K562 (cell line): ENCODE data around the gene GNAZ. TPM values are rescaled to one million over a fixed set of nuclear protein-coding genes. Genes with fewer than 3 reads are reported as not detected.

ENCODE experiments used
- ATAC-seq: fragments of 200-7000 bp; cut with Tn5 transposase; 3 replicates; pipeline ENCODE4 v1.9.1; 2020; ENCODE audit warnings: moderate library complexity
- BruUV-seq: library from RNA; stranded (reverse); fragments of 400-500 nt; replicated peaks from 2 replicates; lab custom pipeline; 2021; lab: Mats Ljungman, UMichigan
- CTCF ChIA-PET: fragments of 300-600 bp; formaldehyde crosslinking; extraction: SDS; loops from one replicate; lab custom pipeline; 2021; ENCODE audit warnings: low intra/inter-chr PET ratio; lab: Yijun Ruan, JAX
- POLR2A ChIA-PET: fragments of 300-600, 350-650 bp; sonication (Branson Sonifier 250); formaldehyde crosslinking; extraction: SDS; loops from one replicate; lab custom pipeline; 2021; ENCODE audit warnings: antibody characterized with exemption, inconsistent platforms; lab: Yijun Ruan, JAX
- DNase-seq, 4 experiments: peaks; one replicate each; pipeline versions ENCODE4 v3.0.0 to v3.0.0-alpha.2; 2011 to 2018; ENCODE audit warnings: low spot score in 3 of 4, mixed read lengths in 3 of 4; ENCODE audit errors: extremely low read depth in 1 of 4
- FAIRE-seq: peaks from 2 replicates; lab custom pipeline; 2011; peaks lifted over from hg19 to GRCh38; lab: Jason Lieb, UNC
- H2AFZ ChIP-seq: 2 replicates; pipeline ENCODE4 v1.6.0; 2011; ENCODE audit warnings: low read depth, low read length, control low read depth, inconsistent platforms
- H3K27ac ChIP-seq: fragments of 200-600 bp; 3 replicates; pipeline ENCODE4 v1.8.0; 2011; ENCODE audit warnings: low read depth, mild to moderate bottlenecking, control low read depth, inconsistent platforms, low read length, moderate library complexity, mixed read lengths; ENCODE audit errors: extremely low read depth
- H3K27me3 ChIP-seq, 2 experiments: fragments of 300-600 bp in 1 of 2; 2 replicates in 1 of 2; 3 replicates in 1 of 2; pipeline versions ENCODE4 v1.6.0 to v1.8.0; 2011; ENCODE audit warnings: inconsistent platforms in 2 of 2, low read length in 2 of 2, mild to moderate bottlenecking in 1 of 2, mixed read lengths in 1 of 2, moderate library complexity in 1 of 2; ENCODE audit not compliant: control insufficient read depth in 2 of 2, insufficient read depth in 2 of 2
- H3K36me3 ChIP-seq: fragments of 300-600 bp; 3 replicates; pipeline ENCODE4 v1.8.0; 2011; ENCODE audit warnings: mild to moderate bottlenecking, low read length, inconsistent platforms; ENCODE audit not compliant: control insufficient read depth, insufficient read depth
- H3K4me1 ChIP-seq, 2 experiments: fragments of 200-600 bp in 1 of 2; replicated peaks in 1 of 2; 2 replicates in 1 of 2; 3 replicates in 1 of 2; pipeline versions ENCODE4 v1.5.1 to v1.8.0; 2011; ENCODE audit warnings: inconsistent platforms in 2 of 2, low read length in 2 of 2, mild to moderate bottlenecking in 1 of 2, mixed read lengths in 1 of 2, moderate library complexity in 1 of 2; ENCODE audit not compliant: control insufficient read depth in 2 of 2, insufficient read depth in 2 of 2
- H3K4me2 ChIP-seq: 2 replicates; pipeline ENCODE4 v1.6.1; 2011; ENCODE audit warnings: low read length, control low read depth, inconsistent platforms, mixed read lengths; ENCODE audit not compliant: insufficient read depth
- H3K4me3 ChIP-seq: fragments of 200-600 bp; sonication (generic), shearing (Covaris generic); 2 replicates; pipeline ENCODE4 v1.5.1; 2016; ENCODE audit warnings: control low read depth, inconsistent platforms
- H3K79me2 ChIP-seq: fragments of 200-600 bp; 3 replicates; pipeline ENCODE4 v1.8.0; 2011; ENCODE audit warnings: low read length, inconsistent platforms; ENCODE audit not compliant: control insufficient read depth, insufficient read depth
- H3K9ac ChIP-seq, 2 experiments: 2 replicates each; pipeline versions ENCODE4 v1.6.0 to v1.6.1; 2011; ENCODE audit warnings: low read depth in 2 of 2, low read length in 2 of 2, control low read depth in 1 of 2, inconsistent platforms in 1 of 2, mild to moderate bottlenecking in 1 of 2, mixed read lengths in 1 of 2; ENCODE audit not compliant: insufficient read depth in 1 of 2
- H3K9me1 ChIP-seq: one replicate; pipeline ENCODE4 v1.6.0; 2011; ENCODE audit warnings: inconsistent platforms, mild to moderate bottlenecking, low read length, moderate library complexity; ENCODE audit not compliant: control insufficient read depth, insufficient read depth
- H3K9me3 ChIP-seq: replicated peaks from 2 replicates; pipeline ENCODE4 v1.5.1; 2011; ENCODE audit warnings: low read depth, low read length, inconsistent platforms; ENCODE audit not compliant: control insufficient read depth, insufficient read depth
- H4K20me1 ChIP-seq: replicated peaks from 2 replicates; pipeline ENCODE4 v1.6.1; 2011; ENCODE audit warnings: low read length, inconsistent platforms, mixed read lengths; ENCODE audit not compliant: control insufficient read depth, insufficient read depth
- BACH1 ChIP-seq: fragments of 200-800 bp; sonication (Bioruptor generic); IDR thresholded peaks from 2 replicates; pipeline ENCODE4 v1.6.1; 2016; ENCODE audit warnings: missing genetic modification characterization, missing compliant biosample characterization
- CBFA2T2 ChIP-seq: fragments of 450-650 bp; conservative IDR thresholded peaks from 2 replicates; pipeline ENCODE4 v1.6.1; 2017; ENCODE audit warnings: mild to moderate bottlenecking
- CTCF ChIP-seq, 3 experiments: IDR thresholded peaks in 2 of 3; conservative IDR thresholded peaks in 1 of 3; 2 replicates each; pipeline ENCODE4 v1.5.1; 2011 to 2012; ENCODE audit warnings: low read length in 3 of 3, mild to moderate bottlenecking in 3 of 3, control low read depth in 2 of 3, improper control_type of control experiment in 1 of 3, inconsistent platforms in 1 of 3, low read depth in 1 of 3, mixed read lengths in 1 of 3, moderate library complexity in 1 of 3; ENCODE audit not compliant: insufficient read depth in 2 of 3
- HDAC3 ChIP-seq: fragments of 450-650 bp; IDR thresholded peaks from 2 replicates; pipeline ENCODE4 v1.6.1; 2018; ENCODE audit warnings: borderline replicate concordance, mild to moderate bottlenecking, moderate library complexity; ENCODE audit not compliant: partially characterized antibody
- IRF2 ChIP-seq: sonication (generic); formaldehyde crosslinking; IDR thresholded peaks from 2 replicates; pipeline ENCODE4 v1.8.1; 2022; ENCODE audit warnings: mild to moderate bottlenecking, missing genetic modification reagents
- KDM5B ChIP-seq: fragments of 200-600 bp; sonication (generic); IDR thresholded peaks from 2 replicates; pipeline ENCODE4 v1.6.1; 2012; ENCODE audit warnings: low read depth, mild to moderate bottlenecking, moderate library complexity, low read length, control low read depth, inconsistent platforms; ENCODE audit not compliant: insufficient replicate concordance
- MCM7 ChIP-seq, 2 experiments: fragments of 450-650 bp; IDR thresholded peaks; 2 replicates each; pipeline ENCODE4 v1.6.1; 2016 to 2018
- NEUROD1 ChIP-seq: fragments of 150-350 bp; IDR thresholded peaks from 2 replicates; pipeline ENCODE4 v1.6.1; 2014; ENCODE audit warnings: borderline replicate concordance, low read length, low read depth; ENCODE audit not compliant: partially characterized antibody
- ZNF174 ChIP-seq: fragments of 250-450 bp; sonication (Bioruptor Pico); IDR thresholded peaks from 2 replicates; pipeline ENCODE4 v1.4.0; 2020; ENCODE audit warnings: mild to moderate bottlenecking
- WGBS: fragments of 100-300 bp; shearing (Covaris generic); methylation state at CpG from one replicate; pipeline ENCODE4 v1.1.6; 2016; ENCODE audit warnings: low coverage, mixed read lengths; ENCODE audit not compliant: insufficient coverage; ENCODE audit errors: missing lambda C conversion rate; 5-methylcytosine and 5-hydroxymethylcytosine counted together
- in situ Hi-C: fragments of 300-500 bp; cut with MboI; formaldehyde crosslinking; loops from 4 replicates; pipeline ENCODE4 v1.15.0; 2018; ENCODE audit warnings: inconsistent platforms, mixed read lengths
- intact Hi-C: fragments of 100-400 bp; cut with micrococcal nuclease; formaldehyde crosslinking; loops from 2 replicates; pipeline ENCODE4 v1.14.2; 2022
- polyA plus RNA-seq, 8 experiments: library from polyadenylated mRNA; depleted of rRNA in 4 of 8; stranded (reverse) in 5 of 8; unstranded in 3 of 8; fragments of >200 nt; fragmentation: Nextera tagmentation in 2 of 8; fragmentation: Illumina TruSeq in 1 of 8; extraction: Ambion mirVana in 2 of 8; extraction: Trizol in 1 of 8; gene quantifications; 2 replicates each; pipeline versions ENCODE4 v1.2.1 to v1.2.3, GENCODE V29; 2011 to 2014; ENCODE audit warnings: inconsistent platforms in 1 of 8, missing spikeins in 1 of 8
- total RNA-seq, 7 experiments: library from RNA; depleted of rRNA in 6 of 7; stranded (reverse); fragments of >200 nt in 6 of 7; fragmentation: Illumina TruSeq in 2 of 7; extraction: Trizol in 2 of 7; gene quantifications; 2 replicates each; pipeline versions ENCODE4 v1.2.1 to v1.2.3, GENCODE V29; 2011 to 2021; ENCODE audit warnings: low replicate concordance in 1 of 7
- TF ChIP-seq, protein P1 (sequence below), 2 experiments: IDR thresholded peaks in 1 of 2; conservative IDR thresholded peaks in 1 of 2; 2 replicates each; pipeline ENCODE4 v1.6.1; 2016; ENCODE audit warnings: low read depth in 2 of 2, mild to moderate bottlenecking in 1 of 2, missing compliant biosample characterization in 1 of 2, missing genetic modification characterization in 1 of 2, moderate library complexity in 1 of 2
- TF ChIP-seq, protein P2 (sequence below): conservative IDR thresholded peaks from 2 replicates; pipeline ENCODE4 v1.6.1; 2011; ENCODE audit warnings: low read depth, mild to moderate bottlenecking, low read length; ENCODE audit not compliant: control insufficient read depth

GNAZ gene
- total and polyA plus RNA-seq, 9 of the 15 experiments (the other 6 are each of a cell fraction or from before 2014, with no cell fraction given) = 0.04 to 0.22 (median 0.13) TPM; not detected in 3

GRCh38 chr22:23106344-23106743, 36.0 kb downstream of the GNAZ start (continued):
- TF ChIP-seq MCM7 (IDR thresholded peaks at IDR 0.05) = 0 out of 4 replicates have a peak, but pooled peaks of 1 of the 2 experiments have one; percentile 78
- TF ChIP-seq, protein P1, sequence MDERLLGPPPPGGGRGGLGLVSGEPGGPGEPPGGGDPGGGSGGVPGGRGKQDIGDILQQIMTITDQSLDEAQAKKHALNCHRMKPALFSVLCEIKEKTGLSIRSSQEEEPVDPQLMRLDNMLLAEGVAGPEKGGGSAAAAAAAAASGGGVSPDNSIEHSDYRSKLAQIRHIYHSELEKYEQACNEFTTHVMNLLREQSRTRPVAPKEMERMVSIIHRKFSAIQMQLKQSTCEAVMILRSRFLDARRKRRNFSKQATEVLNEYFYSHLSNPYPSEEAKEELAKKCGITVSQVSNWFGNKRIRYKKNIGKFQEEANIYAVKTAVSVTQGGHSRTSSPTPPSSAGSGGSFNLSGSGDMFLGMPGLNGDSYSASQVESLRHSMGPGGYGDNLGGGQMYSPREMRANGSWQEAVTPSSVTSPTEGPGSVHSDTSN (CRISPR knock-in tag; IDR thresholded peaks at IDR 0.05; ENCODE audit: low read depth) = 0 out of 2 replicates have a peak, but pooled peaks have one; percentile 24
- TF ChIP-seq, protein P1 (tag; conservative IDR thresholded peaks at IDR 0.05; ENCODE audit: low read depth) = no peak

DNA sequence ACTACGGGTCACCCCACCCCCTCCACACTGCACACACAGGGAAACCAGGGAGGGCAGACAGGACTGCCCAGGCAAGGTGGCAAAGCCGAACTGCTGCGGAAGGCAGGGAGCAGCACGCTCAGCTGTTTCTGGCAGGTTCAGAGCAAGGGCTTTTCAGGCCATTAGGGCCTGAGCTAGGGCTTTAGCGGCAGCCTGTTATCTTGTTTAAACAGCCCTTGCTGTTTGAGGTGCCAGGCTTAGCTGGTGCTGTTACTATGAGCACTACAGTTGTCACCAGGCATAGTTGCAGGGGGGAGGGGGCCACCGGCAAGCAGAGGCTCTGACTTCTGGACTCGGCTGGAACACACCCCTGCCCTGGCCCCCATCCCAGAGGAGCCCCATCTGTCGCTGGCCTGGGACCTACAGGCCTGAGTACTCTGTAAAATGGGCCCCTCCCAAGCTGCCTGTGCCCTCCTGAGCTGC, 36.6 kb downstream of the GNAZ start:
- ATAC-seq (peak; percentile 1), DNase-seq (peak; percentile 59 to 66 (median 64)), FAIRE-seq (no peak)
- Histone ChIP-seq H3K9ac (peak overlapping the region in 1 of 2 experiments; percentile 33; a peak in 2 of 4 replicates), H3K4me2 (no peak overlapping the region), H3K27me3 (peaks cover 63 to 100% of the 10 kb centered on the region in 2 experiments), H3K4me3 (no peak overlapping the region), H3K27ac (no peak overlapping the region), H4K20me1 (peaks cover 99% of the 10 kb centered on the region), H2AFZ (no peak overlapping the region), H3K9me1 (peaks cover 18% of the 10 kb centered on the region), H3K79me2 (no peaks in the 10 kb centered on the region), H3K36me3 (no peaks in the 10 kb centered on the region), H3K4me1 (peaks cover 0 to 33% of the 10 kb centered on the region in 2 experiments; a peak in 2 of 5 replicates), H3K9me3 (no peaks in the 10 kb centered on the region)
- WGBS = 4% methylated on average over 8 of the region's 8 CpGs
- in situ Hi-C loops (no loop called here), intact Hi-C loops (no loop called here)
- BruUV-seq = no TSS peak
- ChIA-PET CTCF (interaction anchor here (0.6 to 1.1 kb wide), 2 partner anchors 164 to 165 kb away, joined by 3 read pairs; no protein-coding TSS in a partner anchor), POLR2A (interaction anchor here (0.7 to 19.9 kb wide), 8 partner anchors 5 to 277 kb away, joined by 3 to 414 read pairs (median 16); partner anchors contain the start of genes GNAZ and RSPH14)
- TF ChIP-seq NEUROD1 = peak; percentile 12
- no peak for TF ChIP-seq BACH1
- TF ChIP-seq KDM5B = no peak
- no peak for TF ChIP-seq IRF2 (CRISPR knock-in tag)
- TF ChIP-seq, protein P2, sequence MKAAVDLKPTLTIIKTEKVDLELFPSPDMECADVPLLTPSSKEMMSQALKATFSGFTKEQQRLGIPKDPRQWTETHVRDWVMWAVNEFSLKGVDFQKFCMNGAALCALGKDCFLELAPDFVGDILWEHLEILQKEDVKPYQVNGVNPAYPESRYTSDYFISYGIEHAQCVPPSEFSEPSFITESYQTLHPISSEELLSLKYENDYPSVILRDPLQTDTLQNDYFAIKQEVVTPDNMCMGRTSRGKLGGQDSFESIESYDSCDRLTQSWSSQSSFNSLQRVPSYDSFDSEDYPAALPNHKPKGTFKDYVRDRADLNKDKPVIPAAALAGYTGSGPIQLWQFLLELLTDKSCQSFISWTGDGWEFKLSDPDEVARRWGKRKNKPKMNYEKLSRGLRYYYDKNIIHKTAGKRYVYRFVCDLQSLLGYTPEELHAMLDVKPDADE = no peak
- TF ChIP-seq HDAC3 = no peak
- no peak for TF ChIP-seq ZNF174 (CRISPR knock-in tag)
- 0 out of 6 replicates have a peak, but pooled peaks of 1 of the 3 experiments have one; percentile 16 for TF ChIP-seq CTCF (IDR thresholded peaks at IDR 0.05 in 2 of 3, conservative IDR thresholded peaks at IDR 0.05 in 1 of 3; ENCODE audit: insufficient read depth in 2 of 3, low read depth in 1 of 3, low read length in 3 of 3)
- TF ChIP-seq CBFA2T2 = peak; percentile 79
